B cell (primary cell): Measurements from ENCODE around the gene SSBP3. TPM values are rescaled to one million over a fixed set of nuclear protein-coding genes. Genes with fewer than 3 reads are reported as not detected.

Experiments used
- ATAC-seq: fragments of 200-7000 bp; cut with Tn5 transposase; one replicate; pipeline ENCODE4 v1.10.0; 2021; ENCODE audit warnings: low read depth, mild to moderate bottlenecking, moderate number of reproducible peaks, moderate library complexity
- CTCF ChIA-PET: fragments of 350-600 bp; sonication (Branson Sonifier 250); formaldehyde crosslinking; loops from one replicate; lab custom pipeline; 2021; ENCODE audit warnings: antibody characterized with exemption, inconsistent platforms; lab: Charles Lee
- POLR2A ChIA-PET: fragments of 350-600 bp; sonication (Branson Sonifier 250); formaldehyde crosslinking; loops from one replicate; lab custom pipeline; 2021; ENCODE audit warnings: antibody characterized with exemption; lab: Charles Lee
- DNase-seq: peaks from one replicate; pipeline ENCODE4 v3.0.0; 2013
- H2AFZ ChIP-seq: 2 replicates; pipeline ENCODE4 v1.6.1; 2012; ENCODE audit warnings: mild to moderate bottlenecking, low read depth, low read length; ENCODE audit not compliant: insufficient read depth, poor library complexity, severe bottlenecking
- H3K27ac ChIP-seq, 2 donors: 1 replicate in 1 of 2; 2 replicates in 1 of 2; pipeline ENCODE4 v1.5.1; 2012 to 2013; ENCODE audit warnings: low read length in 2 of 2, mild to moderate bottlenecking in 2 of 2, moderate library complexity in 1 of 2
- H3K27me3 ChIP-seq, 4 experiments: fragments of 200-600 bp in 1 of 4; sonication (generic) in 1 of 4; replicated peaks in 1 of 4; 1 replicate in 2 of 4; 2 replicates in 2 of 4; pipeline versions ENCODE4 v1.6.1 to v1.7.0; 2013 to 2016; ENCODE audit warnings: low read length in 3 of 4, mild to moderate bottlenecking in 2 of 4, mixed read lengths in 1 of 4, moderate library complexity in 1 of 4; ENCODE audit not compliant: insufficient read depth in 4 of 4, control insufficient read depth in 3 of 4; ENCODE audit errors: control extremely low read depth in 1 of 4
- H3K36me3 ChIP-seq, 2 experiments: replicated peaks in 1 of 2; 1 replicate in 1 of 2; 2 replicates in 1 of 2; pipeline versions ENCODE4 v1.6.1 to v1.7.1; 2013; ENCODE audit warnings: low read length in 1 of 2; ENCODE audit not compliant: insufficient read depth in 2 of 2, control insufficient read depth in 1 of 2; ENCODE audit errors: control extremely low read depth in 1 of 2, extremely low read depth in 1 of 2
- H3K4me1 ChIP-seq, 2 donors: fragments of 200-600 bp in 1 of 2; sonication (generic) in 1 of 2; 1 replicate in 1 of 2; 2 replicates in 1 of 2; pipeline versions ENCODE4 v1.5.1 to v1.6.1; 2013 to 2017; ENCODE audit warnings: low read length in 2 of 2; ENCODE audit not compliant: control insufficient read depth in 2 of 2, insufficient read depth in 2 of 2
- H3K4me2 ChIP-seq: replicated peaks from 2 replicates; pipeline ENCODE3; 2012; ENCODE audit warnings: mild to moderate bottlenecking, low read depth, low read length; ENCODE audit not compliant: poor library complexity, severe bottlenecking
- H3K4me3 ChIP-seq, 5 experiments: fragments of 200-600 bp in 1 of 5; sonication (generic) in 1 of 5; 1 replicate in 3 of 5; 2 replicates in 2 of 5; pipeline versions ENCODE4 v1.5.1 to v1.7.0; 2011 to 2016; ENCODE audit warnings: low read length in 4 of 5, mild to moderate bottlenecking in 4 of 5, low read depth in 2 of 5, control low read depth in 1 of 5, moderate library complexity in 1 of 5; ENCODE audit not compliant: insufficient read depth in 1 of 5; ENCODE audit errors: control extremely low read depth in 1 of 5, extremely low read depth in 1 of 5
- H3K79me2 ChIP-seq: fragments of 200-600 bp; sonication (generic); one replicate; pipeline ENCODE4 v1.6.0; 2016; ENCODE audit warnings: low read length; ENCODE audit not compliant: control insufficient read depth, insufficient read depth
- H3K9ac ChIP-seq: fragments of 200-600 bp; sonication (generic); 2 replicates; pipeline ENCODE4 v1.6.1; 2017; ENCODE audit warnings: mild to moderate bottlenecking, low read length, moderate library complexity
- H3K9me3 ChIP-seq, 3 donors: one replicate each; pipeline versions ENCODE4 v1.6.1 to v1.7.1; 2013; ENCODE audit warnings: low read length in 2 of 3; ENCODE audit not compliant: control insufficient read depth in 2 of 3, insufficient read depth in 1 of 3; ENCODE audit errors: control extremely low read depth in 1 of 3
- H4K20me1 ChIP-seq: 2 replicates; pipeline ENCODE4 v1.6.0; 2012; ENCODE audit warnings: mild to moderate bottlenecking, low read length; ENCODE audit not compliant: insufficient read depth, control insufficient read depth, poor library complexity, severe bottlenecking
- H3K27ac Mint-ChIP-seq: one replicate; pipeline ENCODE4 v1.8.0; 2021; ENCODE audit warnings: mixed read lengths
- H3K27me3 Mint-ChIP-seq: one replicate; pipeline ENCODE4 v1.8.0; 2021; ENCODE audit warnings: mixed read lengths
- H3K4me1 Mint-ChIP-seq: one replicate; pipeline ENCODE4 v1.8.0; 2021; ENCODE audit warnings: mixed read lengths
- H3K4me3 Mint-ChIP-seq: one replicate; pipeline ENCODE4 v1.8.0; 2021; ENCODE audit warnings: mixed read lengths
- H3K9me3 Mint-ChIP-seq: one replicate; pipeline ENCODE4 v1.8.0; 2022; ENCODE audit warnings: mixed read lengths; ENCODE audit not compliant: insufficient read depth
- CTCF ChIP-seq: fragments of 200-600 bp; IDR thresholded peaks from one replicate; pipeline ENCODE4 v1.8.0; 2022; ENCODE audit warnings: antibody characterized with exemption, mild to moderate bottlenecking
- EZH2 ChIP-seq: IDR thresholded peaks from 2 replicates; pipeline ENCODE4 v1.6.1; 2012; ENCODE audit warnings: borderline replicate concordance, low read depth, mild to moderate bottlenecking, moderate library complexity, low read length; ENCODE audit not compliant: insufficient read depth, poor library complexity, severe bottlenecking
- WGBS: methylation state at CpG from one replicate; pipeline ENCODE4 v1.1.5; 2013; ENCODE audit warnings: missing lambda C conversion rate; ENCODE audit not compliant: insufficient coverage; 5-methylcytosine and 5-hydroxymethylcytosine counted together
- intact Hi-C: fragments of 100-400 bp; cut with micrococcal nuclease; formaldehyde crosslinking; loops from one replicate; pipeline ENCODE4 v1.10.0; 2022
- polyA plus RNA-seq: library from polyadenylated mRNA; depleted of rRNA; stranded (reverse); fragments of >200 nt; gene quantifications from 2 replicates; pipeline ENCODE4 v1.2.3, GENCODE V29; 2012
- total RNA-seq, 2 donors: library from RNA; stranded (reverse); fragments of 120-200 nt in 1 of 2; gene quantifications; 1 replicate in 1 of 2; 2 replicates in 1 of 2; pipeline versions ENCODE4 v1.2.3 to v1.2.4, GENCODE V29; 2013 to 2022

Gene SSBP3
- total and polyA plus RNA-seq, 2 donors (not counting 1 experiment from before 2014, with no cell fraction given), result 16.9 to 30.7 TPM

GRCh38 chr1:54260810-54261209, 145.4 kb downstream of the SSBP3 start:
- WGBS, result 98% methylated on average over 10 of the region's 10 CpGs
- no peaks in the 10 kb centered on the region for H4K20me1 ChIP-seq
- H3K9ac ChIP-seq, result no peak overlapping the region
- ChIA-PET POLR2A (no interaction called here), CTCF (no interaction called here)
- H3K36me3 ChIP-seq, result no peaks in the 10 kb centered on the region
- TF ChIP-seq CTCF, result no peak
- no peak for TF ChIP-seq EZH2
- H3K27me3 ChIP-seq, result no peaks in the 10 kb centered on the region
- H3K4me3 Mint-ChIP-seq, result no peak overlapping the region
- no peak overlapping the region for H3K27ac ChIP-seq
- H3K27me3 Mint-ChIP-seq, result no peaks in the 10 kb centered on the region
- H3K4me1 Mint-ChIP-seq, result no peaks in the 10 kb centered on the region
- no peak for DNase-seq
- no peaks in the 10 kb centered on the region for H3K9me3 Mint-ChIP-seq
- H3K27ac Mint-ChIP-seq, result no peak overlapping the region
- no peaks in the 10 kb centered on the region for H3K79me2 ChIP-seq
- ATAC-seq, result no peak
- H3K4me1 ChIP-seq, result no peaks in the 10 kb centered on the region
- intact Hi-C loops, result no loop called here
- H2AFZ ChIP-seq, result no peak overlapping the region
- H3K9me3 ChIP-seq, result no peaks in the 10 kb centered on the region
- no peak overlapping the region for H3K4me2 ChIP-seq
- H3K4me3 ChIP-seq, result no peak overlapping the region

- ATAC-seq (no peak), DNase-seq (no peak)
- H3K27me3 ChIP-seq, result no peaks in the 10 kb centered on the region
- H3K4me2 ChIP-seq, result no peak overlapping the region
- CTCF ChIA-PET, result no interaction called here
- Mint-ChIP-seq H3K9me3 (no peaks in the 10 kb centered on the region), H3K4me1 (no peaks in the 10 kb centered on the region), H3K4me3 (no peak overlapping the region), H3K27ac (no peak overlapping the region), H3K27me3 (no peaks in the 10 kb centered on the region)
- no peak overlapping the region for H3K9ac ChIP-seq
- POLR2A ChIA-PET, result no interaction called here
- no peaks in the 10 kb centered on the region for H4K20me1 ChIP-seq
- intact Hi-C loops, result no loop called here
- TF ChIP-seq EZH2 (no peak), CTCF (no peak)
- no peak overlapping the region for H3K4me3 ChIP-seq
- H3K36me3 ChIP-seq, result no peaks in the 10 kb centered on the region
- H2AFZ ChIP-seq, result no peak overlapping the region
- 95% methylated on average over 10 of the region's 16 CpGs for WGBS
- H3K79me2 ChIP-seq, result no peaks in the 10 kb centered on the region
- no peaks in the 10 kb centered on the region for H3K9me3 ChIP-seq
- no peaks in the 10 kb centered on the region for H3K4me1 ChIP-seq
- H3K27ac ChIP-seq, result no peak overlapping the region
These were observed 146.6 kb downstream of the SSBP3 start for GRCh38 chr1:54259546-54260140.
